Effector memory CD4-positive, alpha-beta T cell (primary cell): ENCODE results near the gene MT2A.

Source experiments
- DNase-seq, 3 donors: peaks; one replicate each; pipeline ENCODE4 v3.0.0-alpha.2; 2020
- H3K27ac ChIP-seq: 2 replicates; pipeline ENCODE4 v1.7.0; 2013; ENCODE audit warnings: mild to moderate bottlenecking, low read length, moderate library complexity; ENCODE audit not compliant: insufficient read depth, poor library complexity, severe bottlenecking
- H3K27me3 ChIP-seq: replicated peaks from 2 replicates; pipeline ENCODE4 v1.7.0; 2013; ENCODE audit warnings: mild to moderate bottlenecking, low read length; ENCODE audit not compliant: insufficient read depth, control insufficient read depth, poor library complexity, severe bottlenecking
- H3K36me3 ChIP-seq: 2 replicates; pipeline ENCODE4 v1.7.0; 2013; ENCODE audit warnings: mild to moderate bottlenecking, low read length, moderate library complexity; ENCODE audit not compliant: control insufficient read depth, insufficient read depth
- H3K4me1 ChIP-seq: 2 replicates; pipeline ENCODE4 v1.7.0; 2013; ENCODE audit warnings: low read length, mild to moderate bottlenecking; ENCODE audit not compliant: control insufficient read depth, insufficient read depth, poor library complexity, severe bottlenecking
- H3K4me3 ChIP-seq: 2 replicates; pipeline ENCODE4 v1.7.0; 2013; ENCODE audit warnings: low read length, low read depth, mild to moderate bottlenecking; ENCODE audit not compliant: insufficient read depth, poor library complexity, severe bottlenecking
- H3K9me3 ChIP-seq: 2 replicates; pipeline ENCODE4 v1.7.0; 2013; ENCODE audit warnings: mild to moderate bottlenecking, low read length, moderate library complexity; ENCODE audit not compliant: control insufficient read depth

The MT2A gene

DNA sequence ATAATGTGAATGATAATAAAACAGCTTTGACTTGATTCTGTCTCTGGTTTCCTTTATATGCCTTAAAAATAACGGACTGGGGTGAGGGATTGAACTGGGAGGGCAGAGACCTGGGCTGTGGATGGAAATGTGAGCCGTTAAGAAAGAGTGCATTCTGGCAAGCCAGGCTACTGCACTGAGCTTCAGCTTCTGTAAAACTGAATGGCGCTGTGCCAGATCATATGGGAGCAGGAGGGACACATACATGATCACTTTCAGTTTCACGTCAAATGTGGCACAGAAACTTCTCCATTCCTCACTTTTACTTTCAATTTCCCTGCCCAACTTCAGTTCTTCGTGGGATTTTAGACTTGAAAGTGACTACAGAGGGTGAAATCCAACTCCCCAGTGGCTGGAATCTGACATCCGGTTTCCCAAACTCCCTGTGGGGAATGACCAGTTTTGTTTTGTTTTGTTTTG lies 1.1 kb downstream of the MT2A start:
- Histone ChIP-seq H3K4me3 (peak overlapping the region; percentile 72), H3K27ac (peak overlapping the region; percentile 82), H3K36me3 (no peaks in the 10 kb centered on the region), H3K27me3 (no peaks in the 10 kb centered on the region), H3K9me3 (no peaks in the 10 kb centered on the region), H3K4me1 (peaks cover 36% of the 10 kb centered on the region)
- peak; percentile 33 to 62 (median 46) for DNase-seq

DNA sequence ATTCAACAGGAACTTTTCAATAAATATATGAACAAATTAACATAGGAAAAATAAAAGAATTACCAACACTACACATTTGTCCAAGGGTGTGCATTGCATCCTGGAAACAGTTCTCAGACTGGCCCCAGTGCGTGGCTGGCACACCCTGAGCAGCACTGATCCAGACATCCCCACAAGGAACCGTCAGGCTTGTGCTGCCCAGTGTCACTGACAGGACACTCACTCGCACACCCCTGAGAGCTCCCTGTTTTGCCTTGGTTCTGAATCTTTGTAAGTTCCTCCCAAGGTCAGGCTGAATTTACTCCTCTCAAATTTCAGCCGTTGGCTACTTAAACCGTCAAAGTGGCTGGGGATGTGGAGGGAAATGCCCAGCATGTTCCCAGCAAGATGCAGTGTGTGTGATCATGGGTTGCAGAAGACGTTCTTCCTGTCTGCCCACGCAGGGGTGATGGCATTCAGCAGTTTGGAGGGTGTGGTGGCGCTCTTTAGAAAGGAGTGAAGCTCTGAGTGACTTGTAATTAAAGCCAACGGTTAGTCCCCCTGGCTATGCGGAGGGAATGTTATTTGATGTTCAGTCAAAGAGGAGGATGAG lies 1.7 kb downstream of the MT2A start:
- Histone ChIP-seq H3K27ac (peak overlapping the region; percentile 82), H3K36me3 (no peaks in the 10 kb centered on the region), H3K4me1 (peaks cover 36% of the 10 kb centered on the region), H3K9me3 (no peaks in the 10 kb centered on the region), H3K27me3 (no peaks in the 10 kb centered on the region), H3K4me3 (peak overlapping the region; percentile 72)
- peak; percentile 42 to 63 (median 47) for DNase-seq

DNA sequence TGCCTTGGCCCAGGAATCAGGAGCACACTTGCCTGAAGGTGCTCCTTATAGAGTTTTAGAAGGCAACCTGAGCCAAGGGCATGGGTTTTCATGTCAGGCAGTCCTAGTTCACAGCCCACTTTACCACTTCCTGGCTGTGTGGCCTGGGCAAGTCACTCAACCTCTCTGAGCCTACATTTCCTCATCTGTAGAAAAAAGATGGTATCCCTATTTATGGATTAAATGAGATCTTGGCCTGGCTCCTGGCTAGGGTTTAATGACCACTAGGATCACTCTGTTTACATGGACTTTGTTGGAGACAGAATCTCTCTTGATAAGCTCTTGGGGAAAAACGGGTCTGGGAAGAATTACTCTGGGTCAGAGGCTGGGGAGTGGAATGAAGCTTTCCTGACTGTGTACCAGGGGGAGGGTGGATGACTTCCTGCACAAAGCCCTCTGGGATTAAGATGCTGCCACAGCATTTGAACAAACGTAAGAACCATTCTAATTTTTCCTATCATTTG lies 2.3 kb downstream of the MT2A start:
- no peaks in the 10 kb centered on the region for H3K36me3 ChIP-seq
- DNase-seq = no peak
- no peaks in the 10 kb centered on the region for H3K27me3 ChIP-seq
- peaks cover 36% of the 10 kb centered on the region for H3K4me1 ChIP-seq
- peak overlapping the region; percentile 82 for H3K27ac ChIP-seq
- no peaks in the 10 kb centered on the region for H3K9me3 ChIP-seq
- H3K4me3 ChIP-seq = peak overlapping the region; percentile 72

DNA sequence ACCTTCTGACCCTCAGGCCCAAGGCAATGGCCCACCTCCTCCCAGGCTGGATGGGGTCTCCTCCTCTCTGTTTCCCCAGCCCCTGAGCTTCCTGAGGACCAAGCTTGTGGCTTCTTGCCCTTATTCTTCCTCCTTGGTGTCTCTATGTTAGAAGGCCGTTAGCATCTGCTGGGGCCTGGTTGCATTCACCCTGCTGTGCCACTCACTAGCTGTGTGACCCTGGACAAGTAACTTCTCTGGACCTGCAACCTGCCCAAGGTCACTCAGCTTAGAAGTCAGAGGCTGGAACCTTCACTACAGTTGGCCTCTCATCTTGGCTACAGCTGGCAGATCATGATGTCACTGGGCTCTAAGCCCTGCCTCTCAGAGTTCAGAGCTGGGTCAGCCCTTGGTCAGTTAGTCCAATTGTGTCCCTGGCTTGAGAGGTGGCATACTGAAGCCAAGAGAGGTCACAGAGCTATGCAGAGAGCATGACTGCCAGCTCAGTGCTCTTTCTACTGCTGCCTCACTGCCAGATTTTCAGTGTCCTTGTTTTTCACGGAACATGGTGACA lies 3.0 kb downstream of the MT2A start:
- Histone ChIP-seq H3K9me3 (no peaks in the 10 kb centered on the region), H3K27me3 (no peaks in the 10 kb centered on the region), H3K4me1 (peaks cover 36% of the 10 kb centered on the region), H3K4me3 (no peak overlapping the region), H3K36me3 (no peaks in the 10 kb centered on the region), H3K27ac (peak overlapping the region; percentile 10)
- no peak for DNase-seq

DNA sequence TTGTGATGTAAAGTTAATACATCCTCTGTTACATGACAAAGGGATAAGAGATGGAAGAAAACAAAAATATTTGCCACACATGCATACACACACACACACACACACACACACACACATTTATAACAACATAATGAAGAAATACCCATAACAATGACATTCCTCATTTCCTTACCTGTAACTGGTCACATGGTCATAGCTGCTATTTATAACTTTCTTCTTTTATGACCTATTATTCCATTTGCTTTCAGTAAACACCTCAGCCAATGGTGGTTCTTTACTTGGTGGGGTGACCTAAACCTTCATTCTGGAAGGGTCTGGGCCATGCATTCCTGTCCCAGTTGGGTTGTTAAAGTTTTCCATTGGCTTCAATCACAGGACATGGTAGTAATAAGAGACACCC lies 5.3 kb downstream of the MT2A start:
- no peak overlapping the region for H3K4me3 ChIP-seq
- DNase-seq = no peak
- H3K27ac ChIP-seq = no peak overlapping the region
- no peaks in the 10 kb centered on the region for H3K36me3 ChIP-seq
- H3K4me1 ChIP-seq = peaks cover 26% of the 10 kb centered on the region
- H3K9me3 ChIP-seq = no peaks in the 10 kb centered on the region
- no peaks in the 10 kb centered on the region for H3K27me3 ChIP-seq

DNA sequence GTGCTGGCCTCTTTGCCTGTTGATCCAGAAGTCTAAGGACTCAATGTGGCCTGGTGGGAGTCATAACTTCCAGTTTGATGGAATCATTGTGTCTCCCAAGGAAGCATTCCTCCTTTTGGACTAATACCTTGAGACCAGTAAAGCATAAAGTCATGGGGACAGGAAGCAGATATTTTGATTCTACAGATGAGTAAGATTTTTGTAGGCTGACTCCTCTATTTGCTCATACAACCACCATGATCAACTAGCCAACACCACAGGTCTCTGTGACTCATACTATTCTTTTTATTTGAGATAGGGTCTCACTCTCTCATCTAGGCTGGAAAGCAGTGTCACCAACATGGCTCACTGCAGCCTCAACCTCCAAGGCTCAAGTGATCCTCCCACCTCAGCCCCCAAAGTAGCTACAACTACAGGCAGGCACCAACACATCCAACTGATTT lies 6.2 kb downstream of the MT2A start:
- H3K9me3 ChIP-seq = no peaks in the 10 kb centered on the region
- peaks cover 21% of the 10 kb centered on the region for H3K4me1 ChIP-seq
- no peak for DNase-seq
- H3K4me3 ChIP-seq = no peak overlapping the region
- H3K36me3 ChIP-seq = no peaks in the 10 kb centered on the region
- H3K27me3 ChIP-seq = no peaks in the 10 kb centered on the region
- H3K27ac ChIP-seq = no peak overlapping the region

DNA sequence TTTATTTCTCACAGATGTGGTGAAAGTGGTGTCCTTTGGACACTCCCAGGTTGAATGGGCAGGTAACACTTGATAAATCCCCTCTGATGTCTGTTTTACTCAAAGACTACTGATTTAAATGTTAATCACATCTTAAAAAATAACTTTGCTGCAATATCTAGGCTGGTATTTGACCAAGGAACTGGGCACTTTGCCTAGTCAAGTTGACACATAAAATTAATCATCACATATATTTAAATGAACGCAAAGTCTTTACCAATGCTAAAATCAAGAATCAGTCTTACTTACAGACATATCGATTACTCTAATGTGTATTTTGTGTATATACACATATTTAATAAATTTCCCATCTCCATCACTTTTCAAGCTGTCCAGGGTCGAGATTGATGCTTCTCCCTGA lies 7.0 kb downstream of the MT2A start:
- no peak overlapping the region for H3K27ac ChIP-seq
- H3K36me3 ChIP-seq = no peaks in the 10 kb centered on the region
- no peak for DNase-seq
- H3K4me3 ChIP-seq = no peak overlapping the region
- H3K9me3 ChIP-seq = no peaks in the 10 kb centered on the region
- H3K27me3 ChIP-seq = no peaks in the 10 kb centered on the region
- peaks cover 14% of the 10 kb centered on the region for H3K4me1 ChIP-seq

DNA sequence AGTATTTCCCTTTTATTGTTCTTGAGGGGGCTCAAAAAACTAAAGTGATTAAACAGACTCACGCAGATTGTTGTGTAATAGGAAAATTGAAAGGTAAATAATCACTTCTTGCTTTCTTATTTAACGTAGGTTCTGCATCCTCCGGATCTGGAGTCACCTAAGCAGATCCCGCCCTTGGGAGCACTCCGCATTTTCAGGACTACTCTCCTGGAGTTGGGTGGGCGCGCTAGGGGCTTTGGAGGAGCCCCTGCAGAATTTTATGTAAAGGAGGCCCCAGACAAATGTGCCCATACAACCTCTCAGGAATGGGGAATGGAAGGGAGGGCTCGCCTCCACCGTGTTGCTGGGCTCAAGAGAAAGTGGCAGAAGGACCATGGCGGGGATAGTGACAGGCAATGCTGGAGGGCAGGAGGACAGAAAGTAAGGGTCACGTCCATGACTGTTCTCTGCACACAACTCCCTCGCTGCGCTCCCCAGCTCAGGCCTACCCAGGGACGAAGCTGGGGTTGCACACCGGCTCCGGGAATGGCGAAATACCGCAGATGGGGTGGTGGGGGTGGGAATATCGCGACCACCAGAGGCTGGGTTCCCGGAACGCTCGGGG lies 8.3 kb downstream of the MT2A start:
- DNase-seq = no peak
- Histone ChIP-seq H3K27me3 (no peaks in the 10 kb centered on the region), H3K4me3 (peak overlapping the region; percentile 36), H3K9me3 (no peaks in the 10 kb centered on the region), H3K27ac (no peak overlapping the region), H3K4me1 (peaks cover 8% of the 10 kb centered on the region), H3K36me3 (no peaks in the 10 kb centered on the region)

DNA sequence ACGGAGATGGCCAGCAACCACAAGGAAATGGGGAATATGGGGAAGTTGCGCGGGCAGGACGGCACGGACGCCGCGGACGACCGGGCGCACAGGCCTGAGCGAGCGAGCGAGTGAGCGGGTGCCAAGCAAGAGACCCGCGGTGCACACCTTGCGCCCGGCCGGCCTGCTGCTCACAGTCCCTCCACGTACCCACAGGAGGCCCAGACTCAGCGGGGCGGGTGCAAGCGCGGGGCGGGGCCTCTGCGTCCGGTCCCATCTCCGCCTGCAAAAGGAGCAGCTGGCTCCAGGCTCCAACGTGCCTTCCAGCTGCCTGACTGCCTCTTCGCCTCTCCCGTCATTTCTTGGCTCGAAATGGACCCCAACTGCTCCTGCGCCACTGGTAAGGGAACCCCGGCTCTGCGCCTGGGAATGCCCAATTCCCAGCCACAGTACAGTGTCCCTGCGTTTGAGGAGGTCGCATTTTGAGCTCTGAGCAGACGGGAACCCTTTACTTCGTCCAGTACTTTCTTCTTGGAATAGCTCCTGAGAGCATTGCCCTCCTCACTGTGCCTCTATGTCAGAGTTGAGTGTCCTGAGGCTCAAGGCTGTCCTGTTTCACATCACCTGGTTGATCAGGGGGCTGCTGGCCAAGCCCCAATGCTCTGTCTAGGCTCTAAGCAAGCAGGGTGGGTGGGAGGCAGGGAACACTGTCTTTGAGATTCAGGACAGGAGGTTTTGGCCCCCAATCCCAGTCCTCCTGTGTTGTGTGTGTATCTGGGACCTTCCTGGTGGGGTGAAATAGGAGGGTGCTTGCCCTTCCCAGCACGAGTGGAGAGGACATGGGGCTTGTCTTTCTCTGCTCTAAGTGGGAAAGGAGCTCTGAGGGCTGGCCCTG lies 9.1 kb downstream of the MT2A start:
- no peaks in the 10 kb centered on the region for H3K36me3 ChIP-seq
- no peaks in the 10 kb centered on the region for H3K9me3 ChIP-seq
- H3K27me3 ChIP-seq = no peaks in the 10 kb centered on the region
- H3K4me3 ChIP-seq = peak overlapping the region; percentile 36
- H3K27ac ChIP-seq = no peak overlapping the region
- peak in 1 of 3 donors; percentile 25 for DNase-seq
- peaks cover 8% of the 10 kb centered on the region for H3K4me1 ChIP-seq
